WTC11 (cell line): ENCODE measurements around the gene DOC2A. TPM values are rescaled to one million over a fixed set of nuclear protein-coding genes. Genes with fewer than 3 reads are reported as not detected.

Source experiments
- ATAC-seq: fragments of 200-7000 bp; cut with Tn5 transposase; 2 replicates; pipeline ENCODE4 v1.10.0; 2021; ENCODE audit warnings: mild to moderate bottlenecking, moderate library complexity
- CTCF ChIA-PET: fragments of 300-600 bp; sonication (Branson Sonifier 250); formaldehyde crosslinking; loops from one replicate; lab custom pipeline; 2021; ENCODE audit warnings: antibody characterized with exemption; lab: Charles Lee
- POLR2A ChIA-PET: fragments of 350-600 bp; sonication (Branson Sonifier 250); formaldehyde crosslinking; loops from one replicate; lab custom pipeline; 2021; ENCODE audit warnings: antibody characterized with exemption; lab: Charles Lee
- DNase-seq: peaks from one replicate; pipeline ENCODE4 v3.0.0; 2021; ENCODE audit warnings: low spot score
- H3K27ac Mint-ChIP-seq: 2 replicates; pipeline ENCODE4 v1.8.0; 2021; ENCODE audit warnings: mixed read lengths
- H3K27me3 Mint-ChIP-seq: 2 replicates; pipeline ENCODE4 v1.8.0; 2021; ENCODE audit warnings: low read depth, mild to moderate bottlenecking, moderate library complexity, mixed read lengths
- H3K36me3 Mint-ChIP-seq: 2 replicates; pipeline ENCODE4 v1.8.0; 2021; ENCODE audit warnings: mixed read lengths
- H3K4me1 Mint-ChIP-seq: 2 replicates; pipeline ENCODE4 v1.8.0; 2022; ENCODE audit warnings: mixed read lengths
- H3K4me3 Mint-ChIP-seq: 2 replicates; pipeline ENCODE4 v1.8.0; 2021; ENCODE audit warnings: mild to moderate bottlenecking, moderate library complexity, mixed read lengths
- H3K9me3 Mint-ChIP-seq: 2 replicates; pipeline ENCODE4 v1.8.0; 2021; ENCODE audit warnings: mixed read lengths
- ARID4B ChIP-seq: sonication (generic); formaldehyde crosslinking; IDR thresholded peaks from 2 replicates; pipeline ENCODE4 v1.8.0; 2023; ENCODE audit warnings: missing genetic modification reagents, mild to moderate bottlenecking, borderline replicate concordance
- ATF1 ChIP-seq: sonication (generic); formaldehyde crosslinking; IDR thresholded peaks from 2 replicates; pipeline ENCODE4 v1.8.1; 2023; ENCODE audit warnings: mild to moderate bottlenecking, moderate library complexity, missing genetic modification reagents
- CREB1 ChIP-seq: sonication (generic); formaldehyde crosslinking; IDR thresholded peaks from 2 replicates; pipeline ENCODE4 v1.8.0; 2023; ENCODE audit warnings: mild to moderate bottlenecking, missing genetic modification reagents
- CTCF ChIP-seq: fragments of 200-600 bp; IDR thresholded peaks from 2 replicates; pipeline ENCODE4 v1.8.0; 2022; ENCODE audit warnings: antibody characterized with exemption
- E2F4 ChIP-seq: sonication (generic); formaldehyde crosslinking; IDR thresholded peaks from 2 replicates; pipeline ENCODE4 v1.8.1; 2022; ENCODE audit warnings: low read depth, mild to moderate bottlenecking, moderate library complexity, missing genetic modification reagents, borderline replicate concordance
- ELF4 ChIP-seq: sonication (generic); formaldehyde crosslinking; IDR thresholded peaks from 2 replicates; pipeline ENCODE4 v1.8.1; 2022; ENCODE audit warnings: low read depth, mild to moderate bottlenecking, moderate library complexity, missing genetic modification reagents
- HMGXB4 ChIP-seq: sonication (generic); formaldehyde crosslinking; IDR thresholded peaks from 2 replicates; pipeline ENCODE4 v1.8.1; 2023; ENCODE audit warnings: mild to moderate bottlenecking, moderate library complexity, missing genetic modification reagents
- IRF2 ChIP-seq: sonication (generic); formaldehyde crosslinking; IDR thresholded peaks from 2 replicates; pipeline ENCODE4 v1.8.0; 2022; ENCODE audit warnings: low read depth, missing genetic modification reagents, borderline replicate concordance
- PREB ChIP-seq: sonication (generic); formaldehyde crosslinking; IDR thresholded peaks from 2 replicates; pipeline ENCODE4 v1.8.1; 2022; ENCODE audit warnings: mild to moderate bottlenecking, missing genetic modification reagents, moderate library complexity, borderline replicate concordance
- PRRX2 ChIP-seq: fragments of 250-450 bp; sonication (Bioruptor Pico); IDR thresholded peaks from 2 replicates; pipeline ENCODE4 v1.8.0; 2021; ENCODE audit warnings: mild to moderate bottlenecking
- SOX15 ChIP-seq: fragments of 250-450 bp; sonication (Bioruptor Pico); IDR thresholded peaks from 2 replicates; pipeline ENCODE4 v1.9.0; 2021; ENCODE audit warnings: mild to moderate bottlenecking
- ZBTB43 ChIP-seq: sonication (generic); formaldehyde crosslinking; IDR thresholded peaks from 2 replicates; pipeline ENCODE4 v1.8.1; 2023; ENCODE audit warnings: mild to moderate bottlenecking, missing genetic modification reagents
- ZNF138 ChIP-seq: sonication (generic); formaldehyde crosslinking; conservative IDR thresholded peaks from 2 replicates; pipeline ENCODE4 v1.8.1; 2022; ENCODE audit warnings: mild to moderate bottlenecking, moderate library complexity, missing genetic modification reagents
- ZNF532 ChIP-seq: fragments of 250-450 bp; sonication (Bioruptor Pico); IDR thresholded peaks from 2 replicates; pipeline ENCODE4 v1.9.0; 2021; ENCODE audit warnings: mild to moderate bottlenecking, borderline replicate concordance
- total RNA-seq: library from RNA; stranded (reverse); gene quantifications from 3 replicates; pipeline ENCODE4 v1.2.3, GENCODE V29; 2021

The DOC2A gene
- total RNA-seq, 1 experiment from 2014 or later = 10.8 TPM

- no peak overlapping the region for H3K4me3 Mint-ChIP-seq
- H3K4me1 Mint-ChIP-seq = no peaks in the 10 kb centered on the region
- H3K9me3 Mint-ChIP-seq = no peaks in the 10 kb centered on the region
- DNase-seq (no peak), ATAC-seq (no peak)
- no peaks in the 10 kb centered on the region for H3K27me3 Mint-ChIP-seq
- POLR2A ChIA-PET = no interaction called here
- peaks cover 53% of the 10 kb centered on the region for H3K36me3 Mint-ChIP-seq
- TF ChIP-seq SOX15 (CRISPR knock-in tag) = no peak
- TF ChIP-seq ARID4B (CRISPR knock-in tag) = no peak
- no peak for TF ChIP-seq CREB1 (CRISPR knock-in tag)
- TF ChIP-seq PRRX2 = no peak
- TF ChIP-seq IRF2 (CRISPR knock-in tag) = no peak
- no peak overlapping the region for H3K27ac Mint-ChIP-seq
- CTCF ChIA-PET = no interaction called here
Measured at GRCh38 chr16:29986931-29987330, 23.9 kb downstream of the DOC2A start.

- TF ChIP-seq ATF1 = no peak
- no peak for TF ChIP-seq PREB (CRISPR knock-in tag)
- no peak for TF ChIP-seq ZNF532 (CRISPR knock-in tag)
- H3K9me3 Mint-ChIP-seq = no peaks in the 10 kb centered on the region
Measured at GRCh38 chr16:29986231-29986630, 24.6 kb downstream of the DOC2A start.

GRCh38 chr16:29985271-29985811 is 25.5 kb downstream of the DOC2A start:
- H3K9me3 Mint-ChIP-seq = no peaks in the 10 kb centered on the region
- ATAC-seq (no peak), DNase-seq (no peak)
- ChIA-PET POLR2A (interaction anchor here (0.6 kb wide), 1 partner anchor 13 kb away, joined by 4 read pairs; no protein-coding TSS in a partner anchor), CTCF (interaction anchor here (0.7 to 1.2 kb wide), 2 partner anchors 12 to 24 kb away, joined by 3 to 4 read pairs; partner anchors contain the start of gene TAOK2)
- H3K4me1 Mint-ChIP-seq = no peaks in the 10 kb centered on the region
- no peak overlapping the region for H3K27ac Mint-ChIP-seq
- no peak overlapping the region for H3K4me3 Mint-ChIP-seq
- no peaks in the 10 kb centered on the region for H3K27me3 Mint-ChIP-seq
- peaks cover 62% of the 10 kb centered on the region for H3K36me3 Mint-ChIP-seq
- TF ChIP-seq ZNF138 (CRISPR knock-in tag) (no peak), CTCF (no peak), ZBTB43 (no peak), IRF2 (CRISPR knock-in tag) (no peak), HMGXB4 (CRISPR knock-in tag) (no peak), ELF4 (no peak), E2F4 (CRISPR knock-in tag) (no peak)

More at GRCh38 chr16:29986231-29986630, 24.6 kb downstream of the DOC2A start:
- no peak overlapping the region for H3K4me3 Mint-ChIP-seq
- no peak for ATAC-seq
- H3K36me3 Mint-ChIP-seq = peaks cover 57% of the 10 kb centered on the region
- CTCF ChIA-PET = interaction anchor here (1.2 kb wide), 1 partner anchor 13 kb away, joined by 4 read pairs; the partner anchor contains the start of gene TAOK2
- POLR2A ChIA-PET = no interaction called here
- H3K27ac Mint-ChIP-seq = no peak overlapping the region
- no peaks in the 10 kb centered on the region for H3K4me1 Mint-ChIP-seq
- no peaks in the 10 kb centered on the region for H3K27me3 Mint-ChIP-seq
- no peak for DNase-seq
